ENCODE measurements around the gene PTGER2.

Gene PTGER2

GRCh38 chr14:52313903-52314594 is at the start of gene PTGER2:
TSS of gene PTGER2 (plus strand) at chr14:52314312. CDS start at chr14:52314549, 237 bp downstream.
- peak; percentile 59 to 65 for DNase-seq (ENCODE audit: low read depth in 1 of 2, low spot score in 1 of 2)

- DNase-seq (ENCODE audit: low read depth in 1 of 2, low spot score in 1 of 2), result no peak
Observed at GRCh38 chr14:52265253-52265652, 48.9 kb upstream of the PTGER2 start.

- no peak for DNase-seq (ENCODE audit: low read depth in 1 of 2, low spot score in 1 of 2)
Observed at GRCh38 chr14:52266179-52266578, 47.9 kb upstream of the PTGER2 start.

DNA sequence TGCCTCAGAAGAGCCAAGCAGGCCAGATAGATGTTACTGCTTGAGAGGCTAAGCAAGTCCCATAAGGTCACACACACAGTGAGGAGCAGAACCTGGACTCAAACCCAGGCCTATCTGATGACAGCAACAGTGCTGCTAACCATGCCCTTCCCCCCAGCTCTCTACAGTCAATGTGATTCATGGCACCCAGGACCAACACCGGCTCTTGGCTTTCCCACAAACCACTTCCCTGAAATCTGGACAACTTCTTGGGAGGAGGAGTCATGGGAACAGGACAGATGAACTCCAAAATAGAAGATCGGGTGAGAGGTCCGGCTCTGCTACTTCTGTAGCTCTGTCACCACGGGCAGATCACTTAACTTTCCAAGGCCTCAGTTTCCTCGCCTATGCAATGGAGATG is 47.3 kb upstream of the PTGER2 start:
- no peak for DNase-seq (ENCODE audit: low read depth in 1 of 2, low spot score in 1 of 2)

DNA sequence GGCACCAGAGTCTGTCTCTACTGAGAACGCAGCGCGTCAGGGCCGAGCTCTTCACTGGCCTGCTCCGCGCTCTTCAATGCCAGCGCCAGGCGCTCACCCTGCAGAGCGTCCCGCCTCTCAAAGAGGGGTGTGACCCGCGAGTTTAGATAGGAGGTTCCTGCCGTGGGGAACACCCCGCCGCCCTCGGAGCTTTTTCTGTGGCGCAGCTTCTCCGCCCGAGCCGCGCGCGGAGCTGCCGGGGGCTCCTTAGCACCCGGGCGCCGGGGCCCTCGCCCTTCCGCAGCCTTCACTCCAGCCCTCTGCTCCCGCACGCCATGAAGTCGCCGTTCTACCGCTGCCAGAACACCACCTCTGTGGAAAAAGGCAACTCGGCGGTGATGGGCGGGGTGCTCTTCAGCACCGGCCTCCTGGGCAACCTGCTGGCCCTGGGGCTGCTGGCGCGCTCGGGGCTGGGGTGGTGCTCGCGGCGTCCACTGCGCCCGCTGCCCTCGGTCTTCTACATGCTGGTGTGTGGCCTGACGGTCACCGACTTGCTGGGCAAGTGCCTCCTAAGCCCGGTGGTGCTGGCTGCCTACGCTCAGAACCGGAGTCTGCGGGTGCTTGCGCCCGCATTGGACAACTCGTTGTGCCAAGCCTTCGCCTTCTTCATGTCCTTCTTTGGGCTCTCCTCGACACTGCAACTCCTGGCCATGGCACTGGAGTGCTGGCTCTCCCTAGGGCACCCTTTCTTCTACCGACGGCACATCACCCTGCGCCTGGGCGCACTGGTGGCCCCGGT is 46.4 kb upstream of the PTGER2 start, which contains the start of gene PTGDR:
PTGDR (plus strand) TSS at position 198 of the 778 bp plus-strand sequence; CDS start at position 315, 117 bp downstream.
- no peak for DNase-seq (ENCODE audit: low read depth in 1 of 2, low spot score in 1 of 2)

- peak in 1 of 2 donors; percentile 4 for DNase-seq (ENCODE audit: low read depth in 1 of 2, low spot score in 1 of 2)
Observed at GRCh38 chr14:52268279-52269061, 45.6 kb upstream of the PTGER2 start.

- no peak for DNase-seq (ENCODE audit: low read depth in 1 of 2, low spot score in 1 of 2)
Observed at GRCh38 chr14:52269100-52269499, 45.0 kb upstream of the PTGER2 start.

DNA sequence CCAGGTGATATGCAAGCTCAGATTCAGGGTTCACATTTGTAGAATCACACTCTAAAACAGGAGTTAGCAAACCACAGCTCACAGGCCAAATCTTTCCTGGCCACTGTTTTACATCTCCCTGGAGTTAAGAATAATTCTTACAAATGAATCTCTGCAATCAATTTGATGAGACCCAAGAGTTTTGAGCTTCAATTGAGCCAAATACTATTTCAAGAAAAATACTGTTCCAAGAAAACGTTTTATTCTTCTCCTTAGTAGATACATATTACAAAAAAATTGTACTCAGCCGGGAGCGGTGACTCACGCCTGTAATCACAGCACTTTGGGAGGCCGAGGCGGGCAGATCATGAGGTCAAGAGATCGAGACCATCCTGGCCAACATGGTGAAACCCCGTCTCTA is 44.1 kb upstream of the PTGER2 start:
- DNase-seq (ENCODE audit: low read depth in 1 of 2, low spot score in 1 of 2), result no peak

DNA sequence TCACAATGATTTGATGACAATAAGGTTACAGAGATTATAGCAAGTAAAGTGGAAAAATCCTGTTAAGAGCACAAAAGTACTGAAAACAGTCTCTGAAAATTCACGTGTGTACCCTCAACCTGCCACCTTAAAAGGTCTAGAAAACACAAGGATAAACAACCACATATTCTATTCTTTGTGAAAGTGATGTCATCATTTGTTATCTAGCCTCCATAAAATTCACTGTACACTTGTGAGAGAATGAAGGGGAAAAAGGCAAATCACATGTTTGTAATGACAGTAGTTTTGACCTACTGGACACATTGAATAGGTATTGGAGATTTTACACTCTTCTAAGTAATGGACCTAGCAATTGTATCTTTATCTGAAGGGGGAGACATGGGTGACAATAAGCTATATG is 42.6 kb upstream of the PTGER2 start:
- no peak for DNase-seq (ENCODE audit: low read depth in 1 of 2, low spot score in 1 of 2)

DNA sequence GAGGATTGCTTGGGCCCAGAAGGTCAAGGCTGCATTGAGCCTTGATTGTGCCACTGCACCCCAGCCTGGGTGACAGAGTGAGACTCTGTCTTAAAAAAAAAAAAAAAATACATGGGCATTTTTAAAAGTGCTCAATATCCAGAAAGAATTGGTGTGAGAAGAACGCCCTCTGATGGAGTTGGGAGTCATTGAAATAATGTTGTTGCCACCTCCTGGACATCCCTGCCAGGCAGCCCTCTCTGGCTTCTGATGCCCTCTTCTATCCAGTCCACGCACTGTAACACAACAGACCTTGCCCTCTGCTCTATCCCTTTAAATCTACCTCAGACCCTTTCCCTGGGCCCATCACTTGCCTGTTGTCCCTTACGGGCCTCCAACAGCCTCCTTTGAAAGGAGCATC is 41.7 kb upstream of the PTGER2 start:
- DNase-seq (ENCODE audit: low read depth in 1 of 2, low spot score in 1 of 2), result no peak

GRCh38 chr14:52275372-52275771 is 38.7 kb upstream of the PTGER2 start:
- no peak for DNase-seq (ENCODE audit: low read depth in 1 of 2, low spot score in 1 of 2)

DNA sequence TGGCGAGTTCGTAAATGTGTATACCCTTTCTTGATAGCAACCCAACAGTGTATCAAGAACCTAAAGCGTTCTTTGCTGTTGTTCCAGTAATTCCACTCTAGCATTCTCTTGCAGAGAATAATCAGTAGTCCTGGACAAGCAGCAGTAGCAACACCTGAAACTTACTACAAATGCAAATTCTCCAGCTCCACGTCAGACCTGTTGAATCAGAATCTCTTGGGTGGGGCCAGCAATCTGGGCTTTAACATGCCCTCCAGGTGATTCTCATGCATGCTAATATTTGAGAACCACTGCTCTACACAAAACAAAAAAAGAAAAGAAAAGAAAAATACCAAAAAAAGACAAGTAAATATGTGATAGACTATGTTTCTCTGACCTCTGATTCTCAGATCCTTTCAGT is 36.6 kb upstream of the PTGER2 start:
- no peak for DNase-seq (ENCODE audit: low read depth in 1 of 2, low spot score in 1 of 2)

DNA sequence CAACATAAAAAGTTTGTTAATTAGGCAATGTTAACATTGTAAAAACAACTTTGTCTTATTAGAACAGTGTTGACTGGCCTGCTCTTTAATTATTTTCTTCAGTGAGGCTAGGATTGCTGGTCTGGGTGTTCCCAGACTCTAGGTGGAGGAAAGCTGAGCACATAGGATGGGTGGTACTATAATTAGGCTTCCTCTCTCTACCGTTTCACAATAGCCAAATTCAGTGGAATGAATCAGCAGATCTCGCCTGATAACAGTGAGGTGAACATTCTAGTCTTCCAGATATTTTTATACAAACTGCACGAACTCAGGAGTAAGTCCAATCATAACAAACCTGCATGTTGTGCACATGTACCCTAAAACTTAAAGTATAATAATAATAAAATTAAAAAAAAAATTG is 34.7 kb upstream of the PTGER2 start:
- DNase-seq (ENCODE audit: low read depth in 1 of 2, low spot score in 1 of 2), result no peak

GRCh38 chr14:52283099-52283498 is 31.0 kb upstream of the PTGER2 start:
- no peak for DNase-seq (ENCODE audit: low read depth in 1 of 2, low spot score in 1 of 2)

DNA sequence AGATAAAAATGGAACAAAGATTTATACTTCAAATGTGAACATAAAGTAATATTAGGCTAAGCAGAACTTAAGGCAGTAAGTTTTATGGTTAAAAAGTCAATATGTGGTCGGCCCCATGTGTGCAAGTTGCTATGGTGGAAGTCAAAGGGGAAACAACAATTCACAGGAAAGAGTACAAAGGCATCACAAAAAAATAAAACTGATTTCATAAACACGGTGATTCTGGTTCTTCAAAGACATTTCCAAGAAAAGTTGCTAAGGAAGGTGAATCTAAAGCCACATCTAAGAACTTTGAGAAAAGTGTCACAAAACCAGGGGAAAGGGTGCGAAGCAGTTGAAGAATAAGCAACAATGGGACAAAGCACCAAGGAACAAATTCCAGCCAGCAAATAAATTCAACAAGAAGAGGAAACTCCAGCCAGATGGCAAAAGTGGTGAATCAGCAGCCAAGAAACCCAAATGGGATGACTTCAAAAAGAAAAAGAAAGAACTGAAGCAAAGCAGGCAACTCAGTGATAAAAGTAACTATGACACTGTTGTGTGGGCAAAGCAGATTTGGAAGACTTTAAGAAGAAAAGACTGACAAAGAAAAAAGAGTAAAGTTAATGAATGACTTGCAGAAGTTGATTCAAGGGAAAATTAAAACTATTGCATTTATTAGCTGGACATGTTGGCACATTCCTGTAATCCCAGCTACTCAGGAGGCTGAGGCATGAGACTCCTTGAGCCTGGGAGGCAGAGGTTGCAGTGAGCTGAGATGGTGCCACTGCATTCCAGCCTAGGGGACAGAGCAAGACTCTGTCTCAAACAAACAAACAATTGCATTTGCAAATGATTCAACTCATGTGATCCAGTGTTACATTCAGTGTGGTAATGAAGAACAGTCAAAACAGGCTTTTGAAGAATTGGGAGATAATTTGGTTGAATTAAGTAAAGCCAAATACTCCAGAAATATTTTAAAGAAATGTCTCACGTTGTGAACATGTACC is 27.2 kb upstream of the PTGER2 start:
- DNase-seq (ENCODE audit: low read depth in 1 of 2, low spot score in 1 of 2), result no peak

DNA sequence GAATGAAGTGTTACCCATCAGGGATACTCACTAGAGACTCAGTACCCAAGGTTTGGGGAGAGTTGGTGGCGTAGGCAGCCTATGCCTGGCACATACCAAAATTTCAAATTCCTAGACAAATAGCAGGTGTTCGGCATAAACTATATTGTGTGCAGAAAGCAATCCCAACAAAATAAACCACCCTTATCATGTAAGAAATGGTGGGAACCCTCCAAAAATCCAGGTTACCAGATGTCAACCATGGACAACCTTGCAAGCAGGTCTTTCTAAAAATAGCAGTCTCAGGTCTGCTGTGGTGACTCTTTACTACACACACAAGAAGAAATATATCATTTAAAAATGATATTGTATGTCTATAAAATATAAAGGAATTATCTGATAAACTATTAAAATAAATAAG is 17.7 kb upstream of the PTGER2 start:
- DNase-seq (ENCODE audit: low read depth in 1 of 2, low spot score in 1 of 2), result no peak

- DNase-seq (ENCODE audit: low read depth in 1 of 2, low spot score in 1 of 2), result no peak
Observed at GRCh38 chr14:52298795-52299194, 15.3 kb upstream of the PTGER2 start.

DNA sequence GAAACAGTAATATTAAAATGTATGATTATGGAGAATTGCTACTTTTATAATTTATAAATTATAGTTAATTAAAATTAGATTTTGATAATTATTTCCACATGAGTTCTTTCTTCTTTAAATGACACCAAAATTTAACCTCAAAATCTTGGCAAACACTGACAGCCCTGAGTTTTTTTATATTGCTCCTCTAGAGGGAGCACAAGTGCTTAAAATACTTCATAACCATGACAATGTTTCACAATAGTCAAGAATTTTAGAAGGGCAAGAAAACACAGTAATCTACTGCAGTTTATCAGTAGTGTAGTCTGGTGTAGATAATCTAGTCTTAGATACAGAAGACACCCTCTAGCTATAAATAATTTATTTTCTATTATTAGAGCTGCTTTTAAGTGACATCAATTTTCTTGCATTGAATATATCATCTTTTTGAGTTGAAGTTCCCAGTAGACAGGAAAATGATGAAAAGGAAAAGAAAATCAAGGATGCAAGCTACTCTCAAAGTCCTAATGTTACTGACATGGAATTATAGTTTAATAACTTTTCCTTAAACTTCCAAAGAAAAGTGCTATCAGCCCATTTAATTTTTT is 14.3 kb upstream of the PTGER2 start:
- no peak for DNase-seq (ENCODE audit: low read depth in 1 of 2, low spot score in 1 of 2)

DNA sequence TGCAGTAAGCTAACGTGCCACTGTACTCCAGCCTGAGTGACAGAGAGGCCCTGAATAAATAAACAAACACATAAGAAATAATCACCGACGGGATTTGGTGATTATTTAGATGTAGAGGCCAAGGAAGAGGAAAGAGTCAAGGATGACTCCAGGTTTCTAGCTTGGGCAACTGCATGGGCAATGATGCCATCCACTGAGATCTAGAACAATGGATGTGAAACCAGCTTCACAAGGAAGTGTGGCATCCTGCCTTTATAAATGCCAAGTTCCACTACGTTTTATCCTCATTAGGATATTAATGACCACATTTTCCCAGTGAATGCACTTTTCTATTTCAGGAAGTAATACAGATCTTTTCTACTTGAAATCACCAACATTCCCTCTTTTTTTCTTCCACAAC is 10.9 kb upstream of the PTGER2 start:
- no peak for DNase-seq (ENCODE audit: low read depth in 1 of 2, low spot score in 1 of 2)

- no peak for DNase-seq (ENCODE audit: low read depth in 1 of 2, low spot score in 1 of 2)
Observed at GRCh38 chr14:52304248-52304904, 9.7 kb upstream of the PTGER2 start.
